GM19035 (cell line): ENCODE results near the gene PSG5.
"Not testable (repeated sequence)": the region's sequence is repeated elsewhere in the genome, so short reads cannot be mapped to it uniquely, and the experiment has no call there.

Source experiments
- ATAC-seq: cut with Tn5 transposase; IDR thresholded peaks from one replicate; pipeline ENCODE4 v1.9.1; 2021; ENCODE audit not compliant: unreplicated experiment

PSG5 gene

GRCh38 chr19:43186311-43186935 is at the start of gene PSG5:
Gene PSG5, minus strand, starts transcription at chr19:43186536. Its CDS starts 131 bp downstream, at chr19:43186405.
- not testable (repeated sequence) for ATAC-seq

GRCh38 chr19:43235686-43236085 is 49.4 kb upstream of the PSG5 start:
- not testable (repeated sequence) for ATAC-seq

- ATAC-seq = no peak
These were observed 43.0 kb upstream of the PSG5 start for GRCh38 chr19:43229315-43229714.

- ATAC-seq = not testable (repeated sequence)
These were observed 42.4 kb upstream of the PSG5 start for GRCh38 chr19:43228730-43229129.

- not testable (repeated sequence) for ATAC-seq
These were observed 40.6 kb upstream of the PSG5 start for GRCh38 chr19:43226986-43227385.

GRCh38 chr19:43224855-43225253 is 38.5 kb upstream of the PSG5 start:
- ATAC-seq = no peak

GRCh38 chr19:43224201-43224854 is 38.0 kb upstream of the PSG5 start:
- not testable (repeated sequence) for ATAC-seq

- ATAC-seq = not testable (repeated sequence)
These were observed 35.6 kb upstream of the PSG5 start for GRCh38 chr19:43221891-43222290.

- ATAC-seq = not testable (repeated sequence)
These were observed 32.8 kb upstream of the PSG5 start for GRCh38 chr19:43219136-43219535.

- not testable (repeated sequence) for ATAC-seq
These were observed 29.5 kb upstream of the PSG5 start for GRCh38 chr19:43215881-43216280.

GRCh38 chr19:43207991-43208390 is 21.7 kb upstream of the PSG5 start:
- no peak for ATAC-seq

GRCh38 chr19:43207174-43207573 is 20.8 kb upstream of the PSG5 start:
- ATAC-seq = not testable (repeated sequence)

GRCh38 chr19:43205471-43206105 is 19.3 kb upstream of the PSG5 start, which contains the start of gene PSG4:
Gene PSG4, minus strand, starts transcription at chr19:43205638. Its CDS starts 102 bp downstream, at chr19:43205536.
- not testable (repeated sequence) for ATAC-seq

- not testable (repeated sequence) for ATAC-seq
These were observed 17.3 kb upstream of the PSG5 start for GRCh38 chr19:43203611-43204010.

GRCh38 chr19:43201891-43202290 is 15.6 kb upstream of the PSG5 start:
- not testable (repeated sequence) for ATAC-seq

GRCh38 chr19:43201337-43201801 is 15.0 kb upstream of the PSG5 start:
- ATAC-seq = not testable (repeated sequence)

- ATAC-seq = not testable (repeated sequence)
These were observed 12.5 kb upstream of the PSG5 start for GRCh38 chr19:43198686-43199419.

GRCh38 chr19:43197666-43198397 is 11.5 kb upstream of the PSG5 start:
- ATAC-seq = not testable (repeated sequence)

- ATAC-seq = not testable (repeated sequence)
These were observed 8.1 kb upstream of the PSG5 start for GRCh38 chr19:43194397-43194796.
